Measurements from ENCODE around the gene OR5C1.

Gene OR5C1

DNA sequence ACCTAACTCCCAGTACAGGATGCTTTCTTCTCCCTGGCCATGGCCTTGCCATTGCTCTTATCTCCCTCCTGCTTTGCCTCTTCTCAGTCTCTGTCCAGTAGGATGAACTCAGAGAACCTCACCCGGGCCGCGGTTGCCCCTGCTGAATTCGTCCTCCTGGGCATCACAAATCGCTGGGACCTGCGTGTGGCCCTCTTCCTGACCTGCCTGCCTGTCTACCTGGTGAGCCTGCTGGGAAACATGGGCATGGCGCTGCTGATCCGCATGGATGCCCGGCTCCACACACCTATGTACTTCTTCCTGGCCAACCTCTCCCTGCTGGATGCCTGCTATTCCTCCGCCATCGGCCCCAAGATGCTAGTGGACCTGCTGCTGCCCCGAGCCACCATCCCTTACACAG is at the start of gene OR5C1:
TSS of gene OR5C1 (plus strand) at position 103 of the 400 bp plus-strand sequence. CDS start at position 103, 0 bp downstream.
- Histone ChIP-seq H3K4me3 (ENCODE audit: severe bottlenecking) (no peak within 1 kb of the TSS), H3K27me3 (ENCODE audit: insufficient read depth, poor library complexity, severe bottlenecking) (no peaks in the 10 kb centered on the region), H3K9me3 (ENCODE audit: severe bottlenecking) (no peaks in the 10 kb centered on the region), H3K36me3 (ENCODE audit: low read depth) (no peaks in the 10 kb centered on the region), H3K4me1 (ENCODE audit: insufficient read depth, poor library complexity, severe bottlenecking) (no peaks in the 10 kb centered on the region), H3K27ac (ENCODE audit: poor library complexity, severe bottlenecking) (no peak within 1 kb of the TSS)
- DNase-seq (ENCODE audit: low spot score) (no peak), ATAC-seq (ENCODE audit: low read depth) (no peak)
- TF ChIP-seq, protein P1, sequence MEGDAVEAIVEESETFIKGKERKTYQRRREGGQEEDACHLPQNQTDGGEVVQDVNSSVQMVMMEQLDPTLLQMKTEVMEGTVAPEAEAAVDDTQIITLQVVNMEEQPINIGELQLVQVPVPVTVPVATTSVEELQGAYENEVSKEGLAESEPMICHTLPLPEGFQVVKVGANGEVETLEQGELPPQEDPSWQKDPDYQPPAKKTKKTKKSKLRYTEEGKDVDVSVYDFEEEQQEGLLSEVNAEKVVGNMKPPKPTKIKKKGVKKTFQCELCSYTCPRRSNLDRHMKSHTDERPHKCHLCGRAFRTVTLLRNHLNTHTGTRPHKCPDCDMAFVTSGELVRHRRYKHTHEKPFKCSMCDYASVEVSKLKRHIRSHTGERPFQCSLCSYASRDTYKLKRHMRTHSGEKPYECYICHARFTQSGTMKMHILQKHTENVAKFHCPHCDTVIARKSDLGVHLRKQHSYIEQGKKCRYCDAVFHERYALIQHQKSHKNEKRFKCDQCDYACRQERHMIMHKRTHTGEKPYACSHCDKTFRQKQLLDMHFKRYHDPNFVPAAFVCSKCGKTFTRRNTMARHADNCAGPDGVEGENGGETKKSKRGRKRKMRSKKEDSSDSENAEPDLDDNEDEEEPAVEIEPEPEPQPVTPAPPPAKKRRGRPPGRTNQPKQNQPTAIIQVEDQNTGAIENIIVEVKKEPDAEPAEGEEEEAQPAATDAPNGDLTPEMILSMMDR (IDR thresholded peaks at IDR 0.05; ENCODE audit: poor library complexity, severe bottlenecking) = no peak

DNA sequence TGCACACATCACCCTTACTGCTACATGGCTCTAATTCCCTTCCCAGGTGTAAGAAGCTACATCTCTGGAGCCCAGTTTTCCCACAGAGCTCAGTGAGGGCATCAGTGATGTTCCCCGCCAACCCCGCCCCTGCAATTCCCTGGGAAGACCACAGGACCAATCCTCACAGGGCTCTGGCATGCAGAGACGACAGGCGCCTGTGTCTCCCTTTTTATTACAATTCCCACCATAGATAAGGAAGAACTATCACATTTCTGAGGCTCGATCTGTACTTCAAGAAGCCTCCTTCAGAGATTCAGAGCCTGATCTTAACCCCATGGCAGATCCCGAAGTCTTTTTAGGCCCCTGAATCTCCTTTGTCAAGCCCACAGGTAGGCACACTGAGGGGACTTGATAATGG is 46.7 kb upstream of the OR5C1 start, which contains the start of gene OR1L6:
TSS of gene OR1L6 (plus strand) at position 301 of the 400 bp plus-strand sequence. CDS start 7,545 bp downstream, outside the sequence.
- Histone ChIP-seq H3K27me3 (ENCODE audit: insufficient read depth, poor library complexity, severe bottlenecking) (peaks cover 7% of the 10 kb centered on the region), H3K4me1 (ENCODE audit: insufficient read depth, poor library complexity, severe bottlenecking) (no peaks in the 10 kb centered on the region), H3K27ac (ENCODE audit: poor library complexity, severe bottlenecking) (no peak within 1 kb of the TSS), H3K9me3 (ENCODE audit: severe bottlenecking) (no peaks in the 10 kb centered on the region), H3K36me3 (ENCODE audit: low read depth) (no peaks in the 10 kb centered on the region), H3K4me3 (ENCODE audit: severe bottlenecking) (no peak within 1 kb of the TSS)
- DNase-seq (ENCODE audit: low spot score) = no peak
- no peak for ATAC-seq (ENCODE audit: low read depth)
- TF ChIP-seq, protein P1 (IDR thresholded peaks at IDR 0.05; ENCODE audit: poor library complexity, severe bottlenecking) = no peak

DNA sequence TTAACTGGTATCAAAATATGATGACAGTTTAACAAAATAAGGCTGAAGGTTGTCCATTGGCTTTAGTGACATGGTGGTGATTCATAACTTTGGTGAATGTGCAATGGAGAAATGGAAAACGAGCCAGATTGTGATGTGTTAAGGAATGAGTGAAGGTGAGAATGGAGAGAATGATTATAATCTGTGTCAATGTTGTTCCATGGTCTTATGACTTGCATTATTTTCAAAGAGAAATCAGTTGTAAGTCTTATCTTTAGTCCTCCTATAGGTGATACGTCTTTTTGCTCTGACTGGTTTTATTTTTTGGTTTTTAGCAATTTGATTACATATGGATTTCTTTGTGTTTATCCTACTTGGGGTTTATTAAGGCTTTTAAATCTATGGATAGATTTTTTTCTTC is 33.9 kb upstream of the OR5C1 start:
- Histone ChIP-seq H3K27ac (ENCODE audit: poor library complexity, severe bottlenecking) (no peak overlapping the region), H3K36me3 (ENCODE audit: low read depth) (no peaks in the 10 kb centered on the region), H3K4me1 (ENCODE audit: insufficient read depth, poor library complexity, severe bottlenecking) (no peaks in the 10 kb centered on the region), H3K9me3 (ENCODE audit: severe bottlenecking) (peaks cover 3% of the 10 kb centered on the region), H3K4me3 (ENCODE audit: severe bottlenecking) (no peak overlapping the region), H3K27me3 (ENCODE audit: insufficient read depth, poor library complexity, severe bottlenecking) (peaks cover 3% of the 10 kb centered on the region)
- ATAC-seq (ENCODE audit: low read depth) = no peak
- DNase-seq (ENCODE audit: low spot score) = no peak
- TF ChIP-seq, protein P1 (IDR thresholded peaks at IDR 0.05; ENCODE audit: poor library complexity, severe bottlenecking) = no peak

DNA sequence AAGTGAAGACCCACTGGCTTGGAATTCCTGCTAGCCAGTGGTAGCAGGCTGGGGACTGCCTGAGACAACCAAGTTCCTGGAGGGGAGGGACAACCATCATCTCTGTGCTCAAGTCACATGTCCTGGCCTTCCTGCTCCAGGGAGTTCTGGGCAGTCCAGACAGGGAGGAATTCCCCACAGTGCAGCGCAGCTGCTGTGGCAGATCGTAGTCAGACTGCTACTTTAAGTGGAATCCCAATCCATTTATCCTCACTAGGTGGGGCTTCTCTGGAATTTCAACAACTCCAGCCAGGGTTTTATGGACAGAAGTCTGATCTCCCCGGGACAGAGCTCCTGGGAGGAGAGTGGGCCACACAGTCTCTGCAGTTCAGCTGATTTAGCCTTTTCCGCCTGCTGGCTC is 20.9 kb upstream of the OR5C1 start:
- Histone ChIP-seq H3K9me3 (ENCODE audit: severe bottlenecking) (no peaks in the 10 kb centered on the region), H3K4me1 (ENCODE audit: insufficient read depth, poor library complexity, severe bottlenecking) (no peaks in the 10 kb centered on the region), H3K36me3 (ENCODE audit: low read depth) (no peaks in the 10 kb centered on the region), H3K27ac (ENCODE audit: poor library complexity, severe bottlenecking) (no peak overlapping the region), H3K4me3 (ENCODE audit: severe bottlenecking) (no peak overlapping the region), H3K27me3 (ENCODE audit: insufficient read depth, poor library complexity, severe bottlenecking) (no peaks in the 10 kb centered on the region)
- TF ChIP-seq, protein P1 (IDR thresholded peaks at IDR 0.05; ENCODE audit: poor library complexity, severe bottlenecking) = no peak
- no peak for DNase-seq (ENCODE audit: low spot score)
- no peak for ATAC-seq (ENCODE audit: low read depth)

DNA sequence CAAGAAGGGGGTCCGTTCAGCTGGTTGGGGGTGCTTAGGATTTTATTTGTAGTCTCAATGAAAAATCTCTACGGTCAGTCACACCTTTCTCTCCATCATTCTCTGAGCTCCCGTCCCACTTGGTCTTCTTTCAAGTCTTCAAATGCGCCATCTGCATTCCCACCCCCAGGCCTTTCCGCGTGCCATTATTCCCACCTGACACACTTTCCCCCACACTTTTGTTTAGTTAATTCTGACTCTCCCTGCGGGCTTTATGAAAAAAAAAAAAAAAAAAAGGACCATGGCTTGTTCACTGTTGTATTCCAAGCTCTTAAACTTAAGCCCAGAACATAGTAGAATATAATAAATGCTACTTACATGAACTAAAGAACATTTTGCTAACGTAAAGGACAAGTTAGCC is 11.7 kb upstream of the OR5C1 start:
- H3K27me3 ChIP-seq (ENCODE audit: insufficient read depth, poor library complexity, severe bottlenecking) = no peaks in the 10 kb centered on the region
- H3K9me3 ChIP-seq (ENCODE audit: severe bottlenecking) = no peaks in the 10 kb centered on the region
- peaks cover 5% of the 10 kb centered on the region for H3K4me1 ChIP-seq (ENCODE audit: insufficient read depth, poor library complexity, severe bottlenecking)
- H3K36me3 ChIP-seq (ENCODE audit: low read depth) = no peaks in the 10 kb centered on the region
- H3K27ac ChIP-seq (ENCODE audit: poor library complexity, severe bottlenecking) = no peak overlapping the region
- no peak for DNase-seq (ENCODE audit: low spot score)
- TF ChIP-seq, protein P1 (IDR thresholded peaks at IDR 0.05; ENCODE audit: poor library complexity, severe bottlenecking) = no peak
- no peak for ATAC-seq (ENCODE audit: low read depth)
- no peak overlapping the region for H3K4me3 ChIP-seq (ENCODE audit: severe bottlenecking)
